Dedifferentiated amniotic fluid mesenchymal stem cell (primary cell): ENCODE results near the gene IL11.
"Not testable (repeated sequence)": the region's sequence is repeated elsewhere in the genome, so short reads cannot be mapped to it uniquely, and the experiment has no call there.

Experiments used
- DNase-seq: peaks from one replicate; pipeline ENCODE4 v3.0.0-alpha.2; 2016; ENCODE audit errors: extremely low spot score

Gene IL11

DNA sequence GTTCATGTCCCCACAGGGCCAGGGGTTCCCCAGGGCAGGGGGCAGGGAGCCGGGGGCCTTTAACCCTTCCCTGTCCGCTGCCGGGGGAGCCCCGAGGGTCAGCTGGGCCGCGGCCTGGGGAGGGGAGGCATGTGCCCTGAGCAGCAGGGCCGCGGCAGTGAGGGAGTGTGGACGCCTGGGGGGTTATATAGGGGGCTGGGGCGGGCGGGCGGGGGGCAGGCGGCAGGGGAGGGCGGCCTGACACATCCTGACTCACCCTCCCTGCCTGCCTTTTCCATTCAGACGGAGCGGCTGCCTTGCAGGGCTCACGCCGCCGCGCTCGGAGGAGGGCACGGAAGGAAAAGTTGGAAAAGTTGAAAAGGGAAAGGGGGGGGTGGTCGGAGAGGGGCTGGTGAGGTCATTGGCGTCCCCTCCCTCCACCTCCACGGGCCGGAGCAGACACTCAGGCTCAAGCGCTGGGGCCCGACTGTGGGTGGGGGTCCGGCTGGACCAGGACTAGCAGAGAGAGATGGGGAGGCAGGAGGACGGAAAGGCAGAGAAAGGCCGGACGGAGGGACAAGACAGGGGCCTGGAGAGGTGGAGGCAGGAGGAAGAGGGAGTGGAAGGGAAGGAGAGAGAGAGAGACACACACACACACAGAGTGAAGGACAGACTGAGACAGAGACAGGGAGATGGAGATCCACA, at the start of gene IL11:
Gene IL11, minus strand, starts transcription at position 159 of the 684 bp plus-strand sequence. Its CDS starts 153 bp downstream, at position 6.
- no peak for DNase-seq

DNA sequence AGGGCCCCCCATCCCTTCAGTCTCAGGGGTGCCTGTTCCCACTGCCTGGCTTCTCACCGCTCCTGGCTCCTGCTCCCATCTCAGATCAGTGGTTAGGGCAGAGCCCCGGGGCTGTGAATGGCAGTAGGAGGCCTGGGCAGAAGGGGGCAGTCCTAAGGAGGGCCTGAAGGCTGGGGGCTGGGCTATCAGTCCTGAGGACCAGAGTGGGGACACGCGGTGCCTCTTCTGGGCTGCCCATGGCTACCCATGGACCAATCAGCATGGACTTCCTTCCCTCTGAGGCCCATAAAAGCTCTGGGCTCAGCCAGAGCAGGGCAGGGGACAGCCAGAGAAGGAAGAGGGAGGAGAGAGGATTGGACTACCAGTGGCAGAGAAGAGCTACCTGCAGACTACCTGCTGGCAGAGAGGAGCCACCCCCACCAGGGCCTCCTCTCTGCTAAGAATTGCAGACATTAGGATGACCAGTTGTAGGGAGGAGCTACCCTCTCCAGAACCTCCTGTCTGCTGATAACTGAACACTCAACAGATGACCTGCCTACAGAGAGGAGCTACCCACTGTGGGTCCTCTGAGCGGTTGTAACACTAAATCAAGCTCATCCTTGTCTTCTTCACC, 49.5 kb upstream of the IL11 start:
- no peak for DNase-seq

DNA sequence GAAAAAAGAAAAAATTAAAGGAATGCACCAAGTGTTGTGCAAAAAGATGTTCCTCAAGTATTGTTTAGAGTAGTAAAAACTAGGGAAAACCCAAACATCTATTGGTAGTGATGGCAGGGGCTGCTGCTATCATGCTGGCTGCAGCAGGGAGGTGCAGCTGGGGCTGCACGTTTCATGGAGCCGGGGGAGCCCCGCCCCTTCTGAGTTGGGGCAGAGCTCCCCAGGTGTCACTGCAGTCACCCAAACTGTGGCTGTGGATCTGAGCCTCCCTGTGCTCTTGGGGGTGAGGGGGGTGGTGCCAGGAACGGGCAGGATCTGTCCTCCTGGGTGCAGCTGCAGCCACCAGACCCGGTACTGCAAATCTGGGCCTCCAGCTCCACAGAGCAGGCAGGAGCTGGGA, 48.8 kb upstream of the IL11 start:
- no peak for DNase-seq

DNA sequence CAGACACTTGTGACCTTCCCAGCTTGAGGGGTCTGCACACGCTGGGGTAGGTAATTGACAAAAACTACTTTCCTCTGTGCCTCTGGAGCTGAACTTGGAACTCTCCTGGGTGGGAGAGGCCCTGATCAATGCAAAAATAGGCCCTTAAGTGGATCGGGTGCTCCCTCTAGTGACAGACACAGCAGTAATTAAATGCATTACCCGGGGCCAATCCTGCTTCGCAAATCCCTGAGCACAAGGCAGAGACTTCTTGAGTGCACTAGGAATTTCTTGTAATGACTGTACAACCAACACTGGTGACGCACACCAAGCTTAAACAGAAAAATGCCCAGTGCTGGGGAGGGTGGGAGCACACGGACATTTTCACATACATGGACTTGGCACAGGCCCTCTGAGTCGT, 47.9 kb upstream of the IL11 start:
- peak; percentile 89 for DNase-seq

DNA sequence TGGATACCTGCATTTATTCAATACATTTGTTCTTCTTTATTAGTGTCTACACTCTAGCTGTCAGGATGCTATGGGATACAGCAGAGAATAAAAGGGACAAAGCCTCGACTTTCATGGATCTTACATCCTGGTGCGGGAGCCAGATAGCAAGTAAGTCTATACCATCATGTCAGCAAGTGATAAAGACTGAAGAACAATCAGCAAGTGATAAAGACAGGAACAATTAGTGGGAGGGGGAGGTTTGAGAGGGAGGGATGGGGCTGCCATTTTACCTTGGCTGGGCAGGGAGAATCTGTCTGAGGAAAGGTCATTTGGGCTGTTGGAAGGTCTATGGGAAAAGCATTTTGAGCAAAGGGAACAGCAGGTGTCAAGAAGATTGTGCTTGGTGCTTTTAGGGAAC, 39.9 kb upstream of the IL11 start:
- DNase-seq: no peak

DNA sequence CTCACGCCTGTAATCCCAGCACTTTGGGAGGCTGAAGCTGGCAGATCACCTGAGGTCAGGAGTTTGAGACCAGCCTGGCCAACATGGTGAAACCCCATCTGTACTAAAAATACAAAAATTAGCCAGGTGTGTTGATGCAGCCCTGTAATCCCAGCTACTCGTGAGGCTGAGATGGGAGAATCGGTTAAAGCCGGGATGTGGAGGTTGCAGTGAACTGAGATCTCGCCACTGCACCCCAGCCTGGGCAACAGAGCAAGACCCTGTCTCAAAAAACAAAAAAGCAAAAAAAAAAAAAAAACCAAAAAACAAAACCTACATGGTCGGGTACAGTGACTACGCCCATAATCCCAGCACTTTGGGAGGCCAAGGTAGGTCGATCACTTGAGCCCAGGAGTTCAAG, 38.9 kb upstream of the IL11 start:
- DNase-seq: not testable (repeated sequence)

DNA sequence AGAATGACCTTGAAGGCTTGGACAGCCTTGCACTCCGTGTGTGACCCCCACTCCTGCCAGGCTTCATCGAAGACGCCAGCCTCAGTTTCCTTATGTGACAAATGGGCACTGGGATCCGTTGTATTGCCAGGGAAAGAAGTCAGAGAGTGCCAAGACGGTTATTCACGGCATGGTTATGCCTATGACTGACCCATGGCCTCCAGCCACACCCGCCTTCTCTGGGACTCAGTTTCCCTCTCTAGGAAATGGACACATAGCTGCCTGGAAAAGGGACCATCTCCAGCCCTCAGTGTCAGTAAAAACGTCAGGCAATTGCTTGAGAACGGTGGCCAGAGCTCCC, 38.2 kb upstream of the IL11 start:
- DNase-seq: no peak

DNA sequence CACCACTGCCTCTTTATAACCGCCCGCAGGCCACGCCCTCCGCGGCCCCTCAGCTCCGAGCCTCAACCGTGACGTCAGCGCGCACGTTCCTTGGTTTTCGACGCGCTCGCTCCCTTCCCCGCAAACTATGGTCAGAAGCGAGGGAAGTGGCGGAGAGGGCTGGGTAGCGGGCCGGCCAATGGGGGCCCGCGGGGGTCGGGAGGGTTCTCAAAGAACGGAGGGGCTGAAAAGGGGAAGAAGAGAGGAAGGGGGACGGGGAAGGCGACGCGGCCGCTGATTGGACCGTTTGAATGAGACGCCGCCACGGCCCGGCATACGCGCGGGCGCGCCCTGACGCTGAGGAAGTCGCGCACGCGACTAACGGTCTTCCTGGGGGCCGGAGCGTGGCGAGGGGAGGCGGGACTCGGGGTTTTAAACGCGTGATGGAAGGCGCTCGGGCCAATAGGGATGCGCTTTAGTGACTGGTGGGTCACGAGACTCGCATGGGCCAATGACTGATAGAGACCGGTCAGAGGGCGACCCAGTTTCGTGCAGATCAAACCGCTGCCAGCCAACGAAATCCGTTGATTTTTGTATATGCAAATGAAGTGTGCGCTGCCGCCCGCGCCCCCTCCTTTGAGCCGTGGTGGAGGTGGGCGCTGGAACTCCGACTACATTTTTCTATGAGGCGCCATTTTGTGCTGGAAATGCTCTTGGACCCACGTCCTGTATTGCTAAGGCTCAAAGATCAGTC, 37.7 kb upstream of the IL11 start:
- DNase-seq: peak; percentile 99

DNA sequence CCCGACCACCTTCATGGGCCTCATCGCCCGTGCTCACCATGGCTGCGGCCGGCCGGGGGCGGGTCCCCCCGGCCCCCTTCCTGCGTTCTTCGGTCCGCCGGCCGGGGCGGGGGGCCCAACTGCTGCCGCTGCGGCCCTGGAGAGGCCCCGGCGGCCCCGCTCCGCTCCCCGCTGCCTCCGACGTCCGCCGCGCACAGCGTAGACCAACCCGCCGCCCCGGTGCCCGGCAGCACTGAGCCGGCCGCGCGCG, 37.2 kb upstream of the IL11 start, which contains the start of gene UBE2S:
Gene UBE2S, minus strand, starts transcription at position 239 of the 250 bp plus-strand sequence. Its CDS starts 199 bp downstream, at position 40.
- not testable (repeated sequence) for DNase-seq

DNA sequence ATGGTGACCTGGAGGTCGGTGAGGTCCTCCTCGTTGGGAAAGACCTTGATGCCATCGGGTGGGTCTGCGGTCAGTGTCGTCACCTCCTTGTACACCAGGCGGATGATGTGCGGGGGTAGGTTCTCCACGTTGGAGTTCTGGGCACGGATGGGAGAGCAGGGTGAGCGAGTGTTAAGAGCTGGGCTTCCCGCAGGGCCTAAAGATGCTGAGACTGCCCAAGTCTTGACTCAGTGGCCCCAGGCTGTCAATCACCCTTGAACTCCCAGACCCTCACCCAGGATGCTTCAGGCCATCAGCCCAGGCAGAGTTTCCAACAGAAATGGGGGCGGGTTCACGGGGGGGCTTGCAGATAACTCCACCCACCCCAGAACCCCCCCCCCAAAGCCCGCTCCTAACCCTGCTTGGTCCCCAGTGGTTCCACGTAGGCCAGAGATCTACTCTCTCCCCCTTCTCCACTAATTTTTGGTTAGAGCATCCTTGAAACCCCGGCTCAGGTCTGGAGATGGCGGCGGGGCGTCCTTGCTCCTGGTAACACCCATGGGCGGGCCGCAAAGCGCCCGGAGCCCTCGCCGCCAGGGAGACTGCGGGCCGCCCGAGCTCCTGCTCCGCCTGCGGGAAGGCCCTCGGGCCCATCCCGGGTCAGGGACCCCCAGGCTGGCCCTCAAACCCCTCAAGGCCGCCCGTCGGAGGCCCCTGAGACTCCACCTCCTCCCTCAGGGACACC, 36.7 kb upstream of the IL11 start:
- DNase-seq: no peak

DNA sequence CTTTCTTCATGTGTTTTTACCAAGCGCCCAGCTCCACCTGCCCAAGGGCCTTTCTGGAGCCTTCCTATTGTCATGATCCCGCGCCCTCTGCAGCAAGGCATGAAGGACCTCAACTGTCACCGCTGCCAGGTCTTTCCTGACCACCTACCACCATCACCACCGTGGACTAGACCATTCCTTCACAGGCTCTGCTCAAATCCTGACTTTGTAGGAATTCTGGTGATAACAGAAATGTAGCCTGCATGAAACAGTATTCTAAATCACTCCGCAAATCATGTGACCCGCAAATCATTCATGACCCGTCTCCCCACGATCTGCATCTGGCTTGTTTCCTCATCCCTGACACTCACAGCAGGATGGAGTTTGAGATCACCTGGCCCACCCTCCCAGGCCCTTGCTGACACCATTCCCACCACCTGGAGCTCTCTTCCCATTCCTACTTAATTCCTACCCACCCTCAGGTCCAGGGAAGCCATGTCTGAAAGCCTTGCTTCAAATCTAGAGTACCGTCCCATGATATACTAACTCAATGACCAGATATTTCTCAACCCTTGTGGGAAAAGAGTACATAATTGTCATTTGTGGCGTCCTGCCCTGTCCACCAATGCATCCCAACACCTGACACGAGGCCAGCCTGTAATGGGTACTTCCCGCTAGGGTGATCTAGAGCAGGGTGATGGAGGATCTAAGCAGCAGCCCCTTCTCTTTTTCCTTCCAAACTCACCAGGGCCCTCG, 36.0 kb upstream of the IL11 start:
- no peak for DNase-seq

DNA sequence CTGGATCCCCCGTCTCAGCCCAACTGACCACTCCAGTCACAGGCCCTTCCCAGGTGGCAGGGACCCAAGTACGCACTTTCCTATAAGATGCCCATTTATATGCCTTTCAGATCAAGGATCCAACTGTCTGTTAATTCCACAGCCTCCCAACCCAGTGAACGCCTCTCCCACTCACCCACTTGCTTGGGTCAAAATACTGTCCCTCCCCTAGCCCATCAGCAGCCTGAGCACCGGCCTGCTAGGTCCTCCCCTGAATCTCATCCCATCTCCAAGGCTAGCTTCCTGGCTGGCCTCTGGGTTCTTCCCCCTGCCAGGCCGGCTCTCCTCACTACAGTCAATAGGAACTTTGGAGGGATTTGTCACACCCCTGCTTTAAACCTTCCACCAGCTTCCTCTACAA, 35.4 kb upstream of the IL11 start:
- no peak for DNase-seq

DNA sequence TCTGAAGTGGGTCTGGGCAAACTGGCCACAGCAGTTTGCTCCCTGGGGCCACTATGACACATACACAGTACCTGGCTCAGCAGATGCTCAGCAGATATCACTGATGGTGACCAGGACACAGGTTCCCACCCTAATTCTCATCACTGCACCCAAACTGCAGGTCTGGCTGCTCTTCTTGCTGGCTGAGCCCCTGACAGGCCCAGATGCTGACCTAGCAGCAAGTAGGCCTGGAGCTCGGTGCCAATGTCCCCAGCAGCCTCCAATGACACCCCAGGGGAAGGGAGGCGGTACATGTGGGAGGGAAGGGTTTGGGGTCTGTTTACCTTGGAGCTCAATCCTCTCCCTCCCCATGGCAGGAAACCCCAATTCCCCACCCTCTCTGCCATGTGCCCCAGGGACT, 32.2 kb upstream of the IL11 start:
- no peak for DNase-seq

DNA sequence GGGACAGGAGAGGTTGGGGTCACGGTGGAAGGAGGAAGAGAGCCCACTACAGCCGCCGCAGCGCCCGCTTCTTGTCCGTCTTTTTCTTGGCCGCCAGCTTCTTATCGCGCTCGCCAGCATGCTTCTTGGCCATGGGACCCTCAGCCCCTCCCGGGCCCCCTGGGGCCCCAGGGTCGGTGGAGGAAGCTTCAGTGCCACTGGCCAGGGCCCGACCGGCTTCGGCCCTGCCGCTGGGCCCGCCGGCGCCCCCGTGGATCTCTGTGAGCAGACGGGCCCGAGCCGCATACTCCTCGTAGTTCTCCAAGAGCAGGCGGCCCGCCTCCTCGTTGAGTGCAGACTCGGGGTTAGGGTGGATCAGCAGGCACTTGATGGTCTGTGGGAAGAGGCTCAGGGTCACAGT, 31.1 kb upstream of the IL11 start:
- not testable (repeated sequence) for DNase-seq

DNA sequence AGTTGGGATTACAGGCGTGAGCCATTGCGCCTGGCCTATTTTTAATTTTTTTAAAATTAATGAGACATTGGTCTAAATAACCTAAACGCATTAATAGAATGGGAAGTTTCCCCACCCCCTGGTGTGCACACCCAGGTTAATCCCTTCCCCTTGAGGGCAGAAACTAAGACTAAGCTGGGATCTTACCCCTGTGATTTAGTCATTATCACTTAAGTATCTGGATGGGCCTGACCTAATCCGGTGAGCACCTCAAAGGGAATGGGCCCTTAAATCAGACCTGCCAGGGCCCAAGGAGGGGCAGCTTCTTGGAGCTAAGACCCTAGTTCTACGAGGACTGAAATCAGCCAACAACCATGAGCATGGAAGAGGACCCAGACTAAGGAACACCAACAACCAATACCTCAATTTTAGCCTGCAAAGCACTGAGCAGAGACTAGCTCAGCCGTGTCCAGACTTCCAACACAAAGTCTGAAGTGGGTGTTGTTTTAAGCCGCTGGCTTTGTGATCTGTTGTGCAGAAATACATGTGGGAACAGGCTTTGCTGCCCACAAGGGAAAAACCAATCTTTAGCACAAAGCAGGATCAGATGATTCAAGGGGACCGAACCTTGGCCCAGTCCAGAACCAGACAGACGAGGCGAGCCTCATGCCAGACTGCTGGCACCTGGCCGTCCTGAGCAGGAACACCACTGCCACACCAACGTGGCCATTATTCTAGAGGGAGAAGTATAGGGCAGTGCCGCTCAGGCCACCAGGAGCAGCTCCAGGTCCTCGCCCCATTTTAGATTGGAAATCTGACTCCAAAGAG, 30.2 kb upstream of the IL11 start:
- DNase-seq: no peak

DNA sequence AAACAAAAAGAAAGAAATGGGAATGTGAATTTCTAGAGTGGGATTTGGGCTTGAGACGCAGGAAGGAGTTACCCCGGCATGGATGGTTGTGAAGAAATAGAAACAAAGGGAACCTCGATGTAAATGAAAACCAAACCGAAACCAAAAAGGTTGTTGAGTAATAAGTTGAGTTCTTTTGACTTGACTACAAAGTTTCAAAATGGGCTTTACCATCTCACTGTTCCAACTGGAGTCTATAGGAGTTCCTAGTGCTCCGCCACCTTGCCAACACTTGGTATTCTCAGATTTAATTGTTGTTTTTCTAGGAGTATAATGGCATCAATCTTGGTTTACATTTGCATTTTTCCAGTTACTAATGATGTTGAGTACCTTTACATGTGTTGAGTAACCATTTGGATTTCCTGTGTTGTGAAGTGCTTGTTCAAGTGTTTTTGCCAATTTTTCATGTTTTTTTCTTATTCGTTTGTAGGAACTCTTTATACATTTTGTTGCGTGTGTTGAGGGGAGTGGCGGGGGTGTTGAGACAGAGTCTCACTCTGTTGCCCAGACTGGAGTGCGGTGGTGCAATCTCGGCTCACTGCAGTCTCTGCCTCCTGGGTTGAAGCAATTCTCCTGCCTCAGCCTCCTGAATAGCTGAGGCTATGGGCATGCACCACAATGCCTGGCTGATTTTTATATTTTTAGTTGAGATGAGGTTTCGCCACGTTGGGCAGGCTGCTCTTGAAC, 28.1 kb upstream of the IL11 start:
- DNase-seq: no peak

DNA sequence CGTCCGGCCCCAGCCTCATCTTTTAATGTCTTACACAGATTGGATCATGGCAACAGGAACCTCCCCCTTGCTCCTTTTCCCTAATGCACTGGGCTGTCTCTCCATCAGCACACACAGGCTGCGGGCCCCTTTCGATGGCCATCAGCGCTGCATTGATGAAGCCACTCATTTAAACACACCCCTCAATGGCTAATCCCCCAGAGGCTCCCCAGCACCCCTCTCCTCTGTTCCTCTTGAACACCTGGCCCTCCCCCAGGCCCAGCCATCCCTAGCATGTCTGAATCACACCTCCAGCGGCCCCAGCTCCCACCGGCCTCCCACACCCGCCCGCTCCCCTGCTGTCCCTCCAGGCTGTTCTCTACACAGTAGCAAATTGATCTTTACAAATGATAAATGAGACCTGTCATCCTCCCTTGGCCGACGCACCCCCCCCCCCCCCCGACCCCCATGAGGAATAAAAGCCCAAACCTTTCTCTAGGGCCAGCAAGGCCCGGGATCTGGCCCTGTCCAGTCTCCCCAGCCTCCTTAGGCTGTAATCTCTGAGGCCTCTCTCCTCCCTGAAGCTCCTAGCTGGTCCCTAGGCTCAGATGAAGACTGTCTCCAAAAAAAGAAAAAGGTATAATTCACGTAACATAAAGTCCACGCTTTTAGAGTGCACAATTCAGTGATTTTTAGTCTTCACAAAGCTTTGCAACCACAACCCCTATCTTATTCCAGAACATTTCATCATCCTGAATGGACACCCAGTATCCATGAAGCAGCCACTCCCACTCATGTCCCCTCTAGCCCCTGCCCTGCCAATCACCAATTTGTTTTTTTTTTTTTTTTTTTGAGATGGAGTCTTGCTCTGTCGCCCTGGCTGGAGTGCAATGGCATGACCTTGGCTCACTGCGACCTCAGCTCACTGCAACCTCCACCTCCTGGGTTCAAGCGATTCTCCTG, 22.8 kb upstream of the IL11 start:
- DNase-seq: no peak

DNA sequence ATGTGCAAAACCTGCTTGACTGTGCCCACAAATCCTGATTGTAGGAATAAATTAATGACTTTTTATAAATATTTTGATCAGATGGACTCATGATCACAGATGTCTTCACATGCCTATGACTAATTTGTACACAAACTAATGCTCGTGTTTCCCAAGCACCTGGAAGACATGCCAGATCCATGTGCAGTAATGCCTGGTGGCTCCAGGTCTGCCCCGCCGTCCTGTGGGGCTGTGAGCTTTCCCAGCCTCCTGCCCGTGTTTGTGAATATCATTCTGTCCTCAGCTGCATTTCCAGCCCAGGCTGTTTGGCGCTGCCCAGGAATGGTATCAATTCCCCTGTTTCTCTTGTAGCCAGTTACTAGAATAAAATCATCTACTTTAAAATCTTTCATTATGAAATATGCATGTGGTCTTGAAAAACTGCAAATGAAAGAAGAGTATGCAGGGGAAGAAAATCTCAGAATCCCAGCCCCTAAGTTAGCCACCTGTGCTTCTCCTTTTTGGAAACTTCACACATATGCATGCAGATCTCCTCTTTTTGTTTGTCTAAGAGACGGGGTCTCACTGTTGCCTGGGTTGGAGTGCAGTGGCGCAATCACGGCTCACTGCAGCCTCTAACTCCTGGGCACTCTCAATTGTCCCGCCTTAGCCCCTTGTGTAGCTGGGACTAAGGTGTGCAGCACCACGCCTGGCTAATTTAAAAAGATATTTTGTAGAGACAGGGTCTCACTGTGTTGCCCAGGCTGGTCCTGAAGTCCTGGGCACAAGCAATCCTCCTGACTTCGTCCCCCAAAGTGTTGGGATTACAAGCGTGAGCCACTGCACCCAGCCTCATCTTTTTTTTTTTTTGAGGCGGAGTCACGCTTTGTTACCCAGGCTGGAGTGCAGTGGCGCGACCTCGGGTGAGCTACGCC, 21.7 kb upstream of the IL11 start:
- no peak for DNase-seq
